Right hindlimb (tissue), 1 donor: ENCODE results near the gene NEU4.

Experiments
- DNase-seq: peaks from one replicate; pipeline ENCODE4 v3.0.0-alpha.2; 2018

The NEU4 gene

DNA sequence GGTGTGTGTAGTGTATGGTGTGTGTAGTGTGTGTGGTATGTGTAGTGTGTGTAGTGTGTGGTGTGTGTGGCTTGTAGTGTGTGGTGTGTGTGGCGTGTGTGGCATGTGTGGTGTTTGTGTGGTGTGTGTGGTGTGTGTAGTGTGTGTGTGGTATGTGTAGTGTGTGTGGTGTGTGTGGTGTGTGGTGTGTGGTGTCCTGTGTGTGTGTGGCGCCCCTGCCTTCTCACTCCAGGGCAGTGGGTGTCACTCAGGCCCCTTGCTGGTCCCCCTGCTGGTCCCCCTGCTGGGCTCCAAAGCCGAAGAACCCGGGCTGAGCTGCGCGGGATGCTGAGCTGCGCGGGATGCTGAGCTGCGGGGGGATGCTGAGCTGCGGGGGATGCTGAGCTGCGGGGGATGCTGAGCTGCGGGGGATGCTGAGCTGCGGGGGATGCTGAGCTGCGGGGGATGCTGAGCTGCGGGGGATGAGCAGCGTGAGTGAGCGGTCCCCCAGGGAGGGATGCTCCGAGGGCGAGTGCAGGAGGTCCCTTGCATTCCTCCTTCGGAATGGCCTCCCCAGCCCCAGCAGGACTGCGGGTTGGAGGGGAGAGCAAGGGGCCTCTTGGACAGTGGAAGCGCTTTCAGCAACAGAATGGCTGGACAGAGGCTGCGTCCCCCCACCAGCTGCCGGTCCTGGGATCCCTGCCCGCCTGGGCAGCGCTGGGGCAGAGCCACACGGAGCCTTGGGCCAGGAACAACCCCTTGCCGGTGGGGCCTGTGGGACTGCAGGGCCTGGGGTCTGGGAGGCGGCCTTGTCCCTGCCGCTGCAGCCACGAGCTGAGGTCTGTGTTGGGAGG is 57.2 kb downstream of the NEU4 start:
- DNase-seq, result peak; percentile 63
